Tibial nerve (tissue), 4 donors: ENCODE data around the gene NBEAL2.
A peak's percentile ranks its signal among the peaks of the same experiment; 100 is the strongest.

ENCODE experiments used
- EP300 ChIP-seq, 2 donors: sonication (generic); formaldehyde crosslinking; IDR thresholded peaks; one replicate each; pipeline ENCODE4 v1.6.1; 2017; ENCODE audit warnings: antibody characterized with exemption in 2 of 2, mild to moderate bottlenecking in 1 of 2
- POLR2A ChIP-seq, 2 donors: fragments of 450-650 bp; IDR thresholded peaks; one replicate each; pipeline ENCODE4 v1.6.1; 2017; ENCODE audit warnings: antibody characterized with exemption in 2 of 2, mild to moderate bottlenecking in 2 of 2, moderate library complexity in 2 of 2
- TF ChIP-seq, protein P1 (sequence below), 5 experiments: fragments of 200-600 bp in 3 of 5; fragments of 450-650 bp in 2 of 5; sonication (generic) in 3 of 5; IDR thresholded peaks; one replicate each; pipeline ENCODE4 v1.5.1; 2016 to 2019; ENCODE audit warnings: antibody characterized with exemption in 5 of 5, mild to moderate bottlenecking in 3 of 5, moderate library complexity in 2 of 5

DNA sequence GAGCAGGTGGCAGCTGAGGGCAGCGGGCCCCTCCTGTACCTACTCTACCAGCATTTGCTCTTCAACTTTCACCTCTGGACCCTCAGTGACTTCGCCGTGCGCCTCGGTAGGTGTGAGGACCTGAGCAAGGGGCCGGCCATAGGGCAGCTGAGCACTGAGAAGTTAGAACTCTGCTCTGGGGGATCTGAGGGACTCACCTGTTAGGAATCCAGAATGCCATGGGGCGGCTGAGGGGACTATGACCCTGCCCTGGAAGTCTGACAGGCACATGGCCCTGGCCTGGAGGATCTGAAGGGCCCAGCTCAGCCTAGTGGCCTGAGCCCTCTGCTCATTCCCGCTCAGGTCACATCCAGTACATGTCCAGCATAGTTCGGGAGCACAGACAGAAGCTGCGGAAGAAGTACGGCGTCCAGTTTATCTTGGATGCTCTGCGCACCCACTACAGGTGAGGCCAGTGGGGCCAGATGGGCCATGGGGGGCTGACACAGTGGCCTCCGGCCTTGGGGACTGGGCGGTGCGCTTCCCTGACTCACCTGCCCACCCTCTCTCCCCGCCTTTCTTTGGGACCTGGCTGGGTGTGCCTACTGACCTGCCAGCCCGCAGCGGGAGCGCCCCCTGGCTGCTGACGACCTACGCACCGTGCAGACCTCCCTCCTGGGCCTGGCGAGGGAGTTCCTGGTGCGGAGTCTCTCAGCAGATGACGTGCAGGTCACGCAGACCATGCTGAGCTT, 18.8 kb downstream of the NBEAL2 start:
- TF ChIP-seq, protein P1, sequence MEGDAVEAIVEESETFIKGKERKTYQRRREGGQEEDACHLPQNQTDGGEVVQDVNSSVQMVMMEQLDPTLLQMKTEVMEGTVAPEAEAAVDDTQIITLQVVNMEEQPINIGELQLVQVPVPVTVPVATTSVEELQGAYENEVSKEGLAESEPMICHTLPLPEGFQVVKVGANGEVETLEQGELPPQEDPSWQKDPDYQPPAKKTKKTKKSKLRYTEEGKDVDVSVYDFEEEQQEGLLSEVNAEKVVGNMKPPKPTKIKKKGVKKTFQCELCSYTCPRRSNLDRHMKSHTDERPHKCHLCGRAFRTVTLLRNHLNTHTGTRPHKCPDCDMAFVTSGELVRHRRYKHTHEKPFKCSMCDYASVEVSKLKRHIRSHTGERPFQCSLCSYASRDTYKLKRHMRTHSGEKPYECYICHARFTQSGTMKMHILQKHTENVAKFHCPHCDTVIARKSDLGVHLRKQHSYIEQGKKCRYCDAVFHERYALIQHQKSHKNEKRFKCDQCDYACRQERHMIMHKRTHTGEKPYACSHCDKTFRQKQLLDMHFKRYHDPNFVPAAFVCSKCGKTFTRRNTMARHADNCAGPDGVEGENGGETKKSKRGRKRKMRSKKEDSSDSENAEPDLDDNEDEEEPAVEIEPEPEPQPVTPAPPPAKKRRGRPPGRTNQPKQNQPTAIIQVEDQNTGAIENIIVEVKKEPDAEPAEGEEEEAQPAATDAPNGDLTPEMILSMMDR (IDR thresholded peaks at IDR 0.05), result peak; percentile 58 to 84 (median 73)
- TF ChIP-seq EP300 (IDR thresholded peaks at IDR 0.05), result no peak
- TF ChIP-seq POLR2A (IDR thresholded peaks at IDR 0.05), result no peak
